ENCODE data around the gene CENPT. TPM values are rescaled to one million over a fixed set of nuclear protein-coding genes. Genes with fewer than 3 reads are reported as not detected.

Gene CENPT
- 36.0 TPM for polyA plus RNA-seq (2013, experiment 1 of 2; ENCODE audit: insufficient read length)
- 36.5 TPM for polyA plus RNA-seq (2013, experiment 2 of 2; ENCODE audit: insufficient read length)

GRCh38 chr16:67847064-67847861, at the start of gene CENPT:
TSS of gene CENPT (minus strand) at chr16:67847693. CDS start at chr16:67833859, 13,834 bp downstream.
- peak; percentile 57 for DNase-seq

- DNase-seq = no peak
These were observed 49.7 kb upstream of the CENPT start for GRCh38 chr16:67897231-67897630.

- no peak for DNase-seq
These were observed 46.4 kb upstream of the CENPT start for GRCh38 chr16:67893743-67894399.

- DNase-seq = peak; percentile 97
These were observed 45.6 kb upstream of the CENPT start, which contains the start of gene PSKH1 for GRCh38 chr16:67892899-67893742. TSS of gene PSKH1 (plus strand) at chr16:67893254. CDS start at chr16:67908750, 15,496 bp downstream.

- no peak for DNase-seq
These were observed 44.9 kb upstream of the CENPT start for GRCh38 chr16:67892375-67892774.

- DNase-seq = no peak
These were observed 40.8 kb upstream of the CENPT start for GRCh38 chr16:67888331-67888730.

GRCh38 chr16:67886387-67886786, 38.9 kb upstream of the CENPT start:
- DNase-seq = no peak

GRCh38 chr16:67885976-67886375, 38.5 kb upstream of the CENPT start:
- DNase-seq = no peak

- no peak for DNase-seq
These were observed 38.1 kb upstream of the CENPT start for GRCh38 chr16:67885545-67885944.

- peak; percentile 90 for DNase-seq
These were observed 37.2 kb upstream of the CENPT start, which contains the start of gene NRN1L for GRCh38 chr16:67884684-67885083. TSS of gene NRN1L (plus strand) at chr16:67884885. CDS start at chr16:67884904, 19 bp downstream.

- DNase-seq = peak; percentile 24
These were observed 36.4 kb upstream of the CENPT start for GRCh38 chr16:67883872-67884261.

- no peak for DNase-seq
These were observed 35.8 kb upstream of the CENPT start for GRCh38 chr16:67883146-67883871.

- DNase-seq = no peak
These were observed 35.1 kb upstream of the CENPT start for GRCh38 chr16:67882374-67883145.

GRCh38 chr16:67881621-67882161, 34.2 kb upstream of the CENPT start:
- DNase-seq = no peak

- no peak for DNase-seq
These were observed 33.1 kb upstream of the CENPT start for GRCh38 chr16:67880584-67880983.

- DNase-seq = no peak
These were observed 32.4 kb upstream of the CENPT start for GRCh38 chr16:67879936-67880335.

- DNase-seq = no peak
These were observed 32.0 kb upstream of the CENPT start for GRCh38 chr16:67879462-67879861.

GRCh38 chr16:67878846-67879245, 31.4 kb upstream of the CENPT start:
- DNase-seq = no peak

- DNase-seq = no peak
These were observed 30.7 kb upstream of the CENPT start for GRCh38 chr16:67878232-67878631.

- no peak for DNase-seq
These were observed 29.6 kb upstream of the CENPT start for GRCh38 chr16:67877064-67877463.

- no peak for DNase-seq
These were observed 26.9 kb upstream of the CENPT start for GRCh38 chr16:67874372-67874771.
